VCaP (cell line): ENCODE results near the gene PRPSAP2.
"Not testable (repeated sequence)": the region's sequence is repeated elsewhere in the genome, so short reads cannot be mapped to it uniquely, and the experiment has no call there.

Source experiments
- H3K27ac ChIP-seq: fragments of 450-650 bp; 2 replicates; pipeline ENCODE4 v1.5.1; 2017
- TF ChIP-seq, protein P1 (sequence below): fragments of 450-650 bp; conservative IDR thresholded peaks from 2 replicates; pipeline ENCODE4 v1.5.1; 2017; ENCODE audit warnings: mild to moderate bottlenecking, moderate library complexity

PRPSAP2 gene, protein sequence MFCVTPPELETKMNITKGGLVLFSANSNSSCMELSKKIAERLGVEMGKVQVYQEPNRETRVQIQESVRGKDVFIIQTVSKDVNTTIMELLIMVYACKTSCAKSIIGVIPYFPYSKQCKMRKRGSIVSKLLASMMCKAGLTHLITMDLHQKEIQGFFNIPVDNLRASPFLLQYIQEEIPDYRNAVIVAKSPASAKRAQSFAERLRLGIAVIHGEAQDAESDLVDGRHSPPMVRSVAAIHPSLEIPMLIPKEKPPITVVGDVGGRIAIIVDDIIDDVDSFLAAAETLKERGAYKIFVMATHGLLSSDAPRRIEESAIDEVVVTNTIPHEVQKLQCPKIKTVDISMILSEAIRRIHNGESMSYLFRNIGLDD

DNA sequence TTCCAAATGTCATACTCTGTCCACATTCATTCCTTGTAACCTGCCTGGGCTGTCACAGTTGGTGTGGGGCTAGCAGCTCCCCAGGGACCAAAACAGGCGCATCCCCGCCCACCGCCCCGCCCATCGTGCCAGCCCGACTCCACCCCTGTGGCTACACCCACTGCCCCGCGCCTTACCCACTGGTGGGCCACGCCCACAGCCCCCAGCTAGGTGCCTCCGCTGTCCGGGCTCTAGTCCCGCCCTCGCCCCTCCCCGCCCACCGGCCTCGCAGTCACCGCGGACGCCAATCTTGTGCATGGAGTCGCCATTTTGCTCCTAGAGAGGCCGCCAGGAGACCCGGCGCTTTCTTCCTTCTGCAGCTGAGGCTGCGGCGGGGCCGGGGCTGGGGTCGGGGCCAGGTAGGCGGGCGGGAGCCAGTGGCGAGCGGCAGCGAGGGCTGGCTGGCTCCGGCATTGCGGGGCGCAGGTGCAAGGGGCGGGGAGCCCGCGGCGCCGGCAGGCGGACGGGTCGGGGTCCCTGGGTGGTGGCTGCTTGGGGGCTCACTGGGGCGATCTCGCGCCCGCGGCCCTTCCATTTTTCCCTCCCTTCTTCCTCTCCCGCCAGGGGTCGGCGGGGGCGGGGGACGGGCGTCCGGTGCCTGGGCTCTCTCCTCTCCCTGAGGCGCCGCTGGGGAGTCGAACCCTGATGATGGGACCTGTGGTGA is at the start of gene PRPSAP2:
PRPSAP2 (plus strand) TSS at position 268 of the 703 bp plus-strand sequence. CDS start 7,703 bp downstream, outside the sequence.
- H3K27ac ChIP-seq, result peak within 1 kb of the TSS; percentile 87
- TF ChIP-seq, protein P1, sequence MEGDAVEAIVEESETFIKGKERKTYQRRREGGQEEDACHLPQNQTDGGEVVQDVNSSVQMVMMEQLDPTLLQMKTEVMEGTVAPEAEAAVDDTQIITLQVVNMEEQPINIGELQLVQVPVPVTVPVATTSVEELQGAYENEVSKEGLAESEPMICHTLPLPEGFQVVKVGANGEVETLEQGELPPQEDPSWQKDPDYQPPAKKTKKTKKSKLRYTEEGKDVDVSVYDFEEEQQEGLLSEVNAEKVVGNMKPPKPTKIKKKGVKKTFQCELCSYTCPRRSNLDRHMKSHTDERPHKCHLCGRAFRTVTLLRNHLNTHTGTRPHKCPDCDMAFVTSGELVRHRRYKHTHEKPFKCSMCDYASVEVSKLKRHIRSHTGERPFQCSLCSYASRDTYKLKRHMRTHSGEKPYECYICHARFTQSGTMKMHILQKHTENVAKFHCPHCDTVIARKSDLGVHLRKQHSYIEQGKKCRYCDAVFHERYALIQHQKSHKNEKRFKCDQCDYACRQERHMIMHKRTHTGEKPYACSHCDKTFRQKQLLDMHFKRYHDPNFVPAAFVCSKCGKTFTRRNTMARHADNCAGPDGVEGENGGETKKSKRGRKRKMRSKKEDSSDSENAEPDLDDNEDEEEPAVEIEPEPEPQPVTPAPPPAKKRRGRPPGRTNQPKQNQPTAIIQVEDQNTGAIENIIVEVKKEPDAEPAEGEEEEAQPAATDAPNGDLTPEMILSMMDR, result no peak

DNA sequence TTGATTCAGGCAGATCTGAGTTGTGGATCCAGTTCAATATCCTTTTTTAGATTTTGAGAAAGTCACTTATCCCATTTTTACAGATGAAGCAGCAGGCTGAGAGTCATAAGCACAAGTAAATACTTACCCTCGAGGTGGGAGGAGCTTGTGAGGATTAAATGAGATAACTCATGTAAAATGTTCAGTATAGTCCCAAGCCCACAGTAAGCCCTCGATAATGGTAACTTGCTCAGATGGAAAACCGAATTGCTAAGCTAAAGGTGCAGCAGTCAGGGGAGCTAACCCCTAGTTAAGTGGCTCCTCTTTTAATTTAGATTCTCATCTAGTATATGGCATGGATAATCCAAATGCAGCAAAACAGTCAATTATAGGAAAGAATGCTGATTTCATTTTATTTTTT is 42.0 kb upstream of the PRPSAP2 start:
- not testable (repeated sequence) for H3K27ac ChIP-seq

- TF ChIP-seq, protein P1, result peak; percentile 72
- H3K27ac ChIP-seq, result peak overlapping the region; percentile 50; the same call in 1 of the 2 replicates
Observed at GRCh38 chr17:18816489-18817371, 41.2 kb upstream of the PRPSAP2 start.

DNA sequence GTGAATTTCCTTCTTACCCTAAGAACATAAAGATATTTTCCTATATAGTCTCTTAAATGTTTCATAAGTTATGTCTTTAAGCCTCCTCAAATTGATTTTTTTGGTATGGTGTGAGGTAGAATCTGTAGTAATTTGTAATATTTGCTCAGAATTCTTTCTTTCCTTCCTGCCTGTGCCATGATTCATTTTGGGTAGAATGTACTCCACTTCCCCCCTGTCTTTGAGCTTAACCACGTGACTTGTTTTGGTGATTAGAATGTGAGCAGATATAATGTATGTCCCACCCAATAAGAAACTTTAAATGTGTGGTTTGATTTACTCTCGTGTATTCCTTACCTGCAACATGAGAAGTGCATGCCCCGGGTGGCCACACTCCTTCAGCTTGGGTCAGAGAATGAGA is 36.5 kb upstream of the PRPSAP2 start:
- not testable (repeated sequence) for H3K27ac ChIP-seq

DNA sequence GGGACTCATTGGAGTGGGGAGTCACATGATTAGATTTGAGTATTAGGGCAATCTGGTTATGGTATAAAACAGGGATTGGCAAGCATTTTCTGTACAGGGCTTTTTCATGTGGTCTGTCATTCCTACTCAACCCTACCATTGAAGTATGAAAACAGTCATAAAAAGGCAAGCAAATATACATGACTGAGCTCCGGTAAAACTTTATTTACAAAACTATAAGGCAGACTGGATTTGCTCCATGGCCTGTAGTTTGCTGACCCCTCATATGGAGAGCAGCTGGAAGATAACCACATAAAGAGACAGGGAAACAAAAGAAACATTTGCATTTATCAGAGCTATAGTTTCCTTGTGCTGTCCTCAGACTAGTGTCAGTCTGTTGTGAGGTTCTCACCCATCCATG is 30.3 kb upstream of the PRPSAP2 start:
- not testable (repeated sequence) for H3K27ac ChIP-seq

DNA sequence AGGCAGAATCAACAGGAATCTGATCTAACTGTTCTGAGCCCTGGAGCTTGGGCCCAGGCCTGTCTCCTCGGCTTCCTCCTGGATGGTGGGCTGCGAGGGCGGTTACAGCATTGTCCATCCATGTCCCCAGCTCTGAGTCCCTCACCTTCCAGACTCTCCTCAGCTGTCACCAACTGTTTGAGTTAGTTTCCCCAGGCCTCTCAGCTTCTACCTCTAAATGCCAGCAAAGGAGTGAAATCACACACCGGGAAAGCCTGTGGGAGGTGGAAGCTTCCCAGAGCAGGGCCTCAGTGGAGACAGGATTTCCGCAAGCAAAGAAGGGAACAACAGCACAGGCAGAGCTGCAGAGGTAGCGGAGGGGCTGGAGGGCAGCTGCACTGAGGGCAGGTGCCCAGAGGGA is 9.4 kb upstream of the PRPSAP2 start:
- no peak overlapping the region for H3K27ac ChIP-seq
- TF ChIP-seq, protein P1, result no peak

GRCh38 chr17:18850679-18851078 is 7.3 kb upstream of the PRPSAP2 start:
- TF ChIP-seq, protein P1, result no peak
- no peak overlapping the region for H3K27ac ChIP-seq

DNA sequence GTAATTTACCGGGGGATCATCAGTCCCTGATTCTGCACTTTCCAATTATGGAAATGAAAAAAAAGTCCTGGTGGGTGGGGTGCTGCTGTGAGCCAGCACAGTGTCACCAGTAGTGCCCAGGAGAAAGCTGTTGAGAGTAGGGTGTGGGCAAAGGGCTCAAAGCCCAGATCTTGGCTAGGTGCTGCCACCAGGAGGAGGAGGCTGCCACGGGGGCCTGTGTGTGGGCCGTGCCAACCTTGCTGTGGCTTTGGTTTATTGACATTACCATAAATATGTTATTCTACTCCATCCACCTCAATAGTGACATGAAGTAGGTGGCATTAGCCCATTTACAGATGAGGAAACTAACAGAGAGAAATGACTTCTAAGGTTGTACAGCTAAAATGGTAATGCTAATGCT is 6.7 kb upstream of the PRPSAP2 start:
- TF ChIP-seq, protein P1, result no peak; the same call in 1 of the 2 replicates
- H3K27ac ChIP-seq, result no peak overlapping the region
